Measurements from ENCODE around the gene CBFA2T3.

DNA sequence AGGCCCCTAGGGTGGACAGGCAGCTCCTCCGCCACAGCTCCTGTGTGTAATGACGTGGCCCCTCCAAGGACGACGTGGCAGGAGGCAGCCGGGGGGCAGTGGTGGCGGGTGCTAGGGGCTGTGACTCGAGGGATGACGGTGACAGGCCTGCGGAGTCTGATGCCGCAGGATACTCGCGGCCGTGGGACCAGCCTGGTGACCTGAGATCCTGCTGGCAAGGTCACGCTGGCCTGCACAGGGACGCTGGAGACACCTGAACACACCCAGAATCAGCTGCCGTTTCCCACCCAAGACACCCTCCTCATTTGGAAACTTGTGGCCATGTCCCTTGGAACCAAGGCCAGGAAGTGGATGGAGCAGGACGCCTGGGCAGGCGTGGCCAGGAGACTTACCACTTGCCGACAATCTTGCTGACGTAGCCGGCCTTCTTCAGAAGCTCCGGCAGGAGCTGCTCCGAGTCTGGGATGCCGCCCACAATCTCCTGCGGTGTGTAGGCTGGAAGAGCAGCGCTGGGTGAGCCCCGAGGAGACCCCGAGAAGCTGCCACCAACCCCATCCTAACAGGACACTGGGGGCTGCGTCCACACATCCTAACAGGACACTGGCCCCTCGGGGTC lies 136.3 kb downstream of the CBFA2T3 start:
- TF ChIP-seq CTCF (IDR thresholded peaks at IDR 0.05) (no peak), EZH2 (IDR thresholded peaks at IDR 0.05; ENCODE audit: borderline replicate concordance, insufficient read depth, low read depth, low read length, poor library complexity, severe bottlenecking) (no peak)

Measured in B cell (primary cell).